Coronary artery (tissue), 2 donors: ENCODE data around the gene UNC93A.

Source experiments
- DNase-seq: peaks from one replicate; pipeline ENCODE4 v3.0.0-alpha.2; 2017; ENCODE audit warnings: low spot score
- H3K27ac ChIP-seq, 2 donors: fragments of 200-600 bp; sonication (generic); one replicate each; pipeline ENCODE4 v1.5.1; 2016 to 2019
- H3K4me3 ChIP-seq: fragments of 200-600 bp; sonication (generic); 2 replicates; pipeline ENCODE4 v1.5.1; 2016; ENCODE audit warnings: mild to moderate bottlenecking, moderate library complexity
- TF ChIP-seq, protein P1 (sequence below): fragments of 200-600 bp; sonication (generic); IDR thresholded peaks from one replicate; pipeline ENCODE4 v1.5.1; 2019; ENCODE audit warnings: antibody characterized with exemption

The UNC93A gene

DNA sequence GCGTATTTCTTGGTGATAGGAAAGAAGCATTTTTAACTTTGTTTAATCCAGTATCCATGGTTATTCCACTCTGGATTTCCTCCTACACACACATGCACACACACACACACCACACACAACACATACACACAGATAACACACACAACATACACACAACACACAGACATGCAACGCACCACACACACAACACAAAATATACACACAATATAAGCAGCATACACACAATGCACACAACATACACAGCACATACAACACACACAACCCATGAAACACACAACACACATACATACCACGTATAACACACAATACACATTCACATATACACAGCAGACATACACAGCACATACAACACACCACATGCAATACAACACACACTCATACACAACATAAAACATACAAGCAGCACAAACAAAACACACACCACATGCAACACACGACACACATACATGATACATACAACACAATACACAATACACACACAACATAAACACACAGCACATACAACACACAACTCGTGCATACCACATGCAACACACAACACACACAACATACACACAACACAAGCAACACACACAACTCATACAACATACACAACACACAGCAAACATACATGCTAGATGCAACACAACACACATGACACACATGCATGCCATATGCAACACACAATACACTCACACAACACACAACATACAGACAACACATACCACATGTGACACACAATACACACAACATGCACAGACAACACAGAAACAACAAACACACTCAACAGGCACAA is 46.7 kb downstream of the UNC93A start:
- H3K27ac ChIP-seq = no peak overlapping the region
- DNase-seq = no peak
- H3K4me3 ChIP-seq = no peak overlapping the region
- TF ChIP-seq, protein P1, sequence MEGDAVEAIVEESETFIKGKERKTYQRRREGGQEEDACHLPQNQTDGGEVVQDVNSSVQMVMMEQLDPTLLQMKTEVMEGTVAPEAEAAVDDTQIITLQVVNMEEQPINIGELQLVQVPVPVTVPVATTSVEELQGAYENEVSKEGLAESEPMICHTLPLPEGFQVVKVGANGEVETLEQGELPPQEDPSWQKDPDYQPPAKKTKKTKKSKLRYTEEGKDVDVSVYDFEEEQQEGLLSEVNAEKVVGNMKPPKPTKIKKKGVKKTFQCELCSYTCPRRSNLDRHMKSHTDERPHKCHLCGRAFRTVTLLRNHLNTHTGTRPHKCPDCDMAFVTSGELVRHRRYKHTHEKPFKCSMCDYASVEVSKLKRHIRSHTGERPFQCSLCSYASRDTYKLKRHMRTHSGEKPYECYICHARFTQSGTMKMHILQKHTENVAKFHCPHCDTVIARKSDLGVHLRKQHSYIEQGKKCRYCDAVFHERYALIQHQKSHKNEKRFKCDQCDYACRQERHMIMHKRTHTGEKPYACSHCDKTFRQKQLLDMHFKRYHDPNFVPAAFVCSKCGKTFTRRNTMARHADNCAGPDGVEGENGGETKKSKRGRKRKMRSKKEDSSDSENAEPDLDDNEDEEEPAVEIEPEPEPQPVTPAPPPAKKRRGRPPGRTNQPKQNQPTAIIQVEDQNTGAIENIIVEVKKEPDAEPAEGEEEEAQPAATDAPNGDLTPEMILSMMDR = no peak

DNA sequence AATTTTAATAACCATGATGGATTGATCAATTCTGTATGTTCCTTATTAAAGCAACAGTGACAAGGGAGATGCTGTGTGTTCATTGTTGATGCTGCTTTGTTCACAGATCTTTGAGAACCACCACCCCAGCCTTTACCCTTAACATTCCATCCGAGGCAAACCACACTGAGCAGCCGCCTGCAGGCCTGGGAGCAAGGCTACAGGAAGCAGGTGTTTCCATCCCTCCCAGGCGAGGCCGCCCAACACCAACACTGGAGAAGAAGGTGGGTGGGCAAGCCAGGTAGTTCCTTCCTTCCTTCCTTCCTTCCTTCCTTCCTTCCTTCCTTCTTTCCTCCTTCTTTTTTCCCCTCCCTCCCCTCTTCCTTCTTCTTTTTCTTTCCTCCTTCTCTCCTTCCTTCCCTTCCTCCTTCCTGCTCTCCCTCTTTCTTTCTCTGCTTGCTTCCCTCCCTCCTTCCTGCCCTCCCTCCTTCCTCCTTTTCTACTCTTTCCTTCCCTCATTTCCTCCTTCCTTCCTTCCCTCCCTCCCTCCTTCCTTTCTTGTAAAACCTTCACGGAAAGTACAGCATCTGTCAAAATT is 47.5 kb downstream of the UNC93A start:
- no peak overlapping the region for H3K4me3 ChIP-seq
- no peak overlapping the region for H3K27ac ChIP-seq
- TF ChIP-seq, protein P1 = no peak
- no peak for DNase-seq

DNA sequence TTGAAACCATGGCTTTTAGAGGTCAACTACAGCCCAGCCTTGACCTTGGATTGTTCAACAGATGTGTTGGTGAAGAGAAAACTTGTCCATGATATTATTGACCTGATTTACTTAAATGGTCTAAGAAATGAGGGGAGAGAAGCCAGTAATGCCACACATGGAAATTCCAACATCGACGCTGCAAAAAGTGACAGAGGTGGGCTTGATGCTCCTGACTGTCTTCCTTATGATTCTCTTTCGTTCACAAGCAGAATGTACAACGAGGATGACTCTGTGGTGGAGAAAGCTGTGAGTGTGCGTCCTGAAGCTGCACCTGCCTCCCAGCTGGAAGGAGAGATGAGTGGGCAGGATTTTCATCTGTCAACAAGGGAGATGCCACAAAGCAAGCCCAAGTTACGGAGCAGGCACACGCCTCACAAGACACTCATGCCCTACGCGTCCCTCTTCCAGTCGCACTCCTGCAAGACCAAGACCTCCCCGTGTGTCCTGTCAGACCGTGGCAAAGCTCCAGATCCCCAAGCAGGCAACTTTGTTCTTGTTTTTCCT is 50.0 kb downstream of the UNC93A start:
- TF ChIP-seq, protein P1 = no peak
- H3K4me3 ChIP-seq = no peak overlapping the region
- no peak for DNase-seq
- no peak overlapping the region for H3K27ac ChIP-seq

DNA sequence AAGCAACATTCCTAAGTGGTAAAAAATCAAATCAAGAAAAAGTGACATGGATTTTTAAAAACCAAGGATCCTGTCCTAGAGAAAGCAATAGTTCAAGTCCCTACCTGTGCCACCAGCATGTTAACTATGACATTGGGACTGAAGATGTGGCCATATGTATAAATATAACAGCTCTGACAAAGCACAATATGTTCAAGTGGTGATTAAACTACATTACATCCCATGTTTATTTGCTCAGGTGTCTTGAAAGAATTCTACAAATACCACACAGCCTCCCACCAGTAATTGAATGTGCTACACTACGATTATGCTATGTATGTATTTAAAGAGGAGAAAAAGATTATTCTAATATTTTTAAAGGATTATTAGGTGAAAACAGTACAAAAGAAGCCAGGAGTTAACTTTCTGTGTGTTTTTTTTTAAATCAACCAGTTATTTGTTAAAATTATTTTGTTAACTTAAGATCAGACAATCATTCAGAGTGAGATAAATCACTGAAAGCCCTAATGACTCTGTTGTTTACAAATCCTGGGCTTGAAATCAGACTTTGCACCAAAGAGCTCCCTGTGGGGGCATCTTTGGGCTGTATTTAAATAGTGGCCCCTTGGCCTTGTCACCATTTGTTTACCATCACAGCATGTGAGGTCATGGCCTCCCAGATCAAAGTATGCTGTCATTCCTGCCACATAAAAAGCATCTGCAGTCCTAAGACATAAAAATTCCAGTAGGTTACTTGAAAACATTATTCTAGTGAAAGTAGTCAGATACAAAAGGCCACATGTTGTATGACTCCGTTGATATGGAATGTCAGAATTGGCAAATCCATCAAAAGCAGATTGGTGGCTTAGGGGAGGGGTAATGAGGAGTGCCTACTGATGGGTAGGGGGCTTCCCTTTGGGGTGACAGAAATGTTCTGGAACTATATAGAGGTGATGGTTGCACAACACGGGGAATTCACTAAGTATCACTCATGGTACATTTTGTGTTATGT is 50.8 kb downstream of the UNC93A start:
- TF ChIP-seq, protein P1 = no peak
- no peak overlapping the region for H3K27ac ChIP-seq
- H3K4me3 ChIP-seq = no peak overlapping the region
- DNase-seq = no peak

DNA sequence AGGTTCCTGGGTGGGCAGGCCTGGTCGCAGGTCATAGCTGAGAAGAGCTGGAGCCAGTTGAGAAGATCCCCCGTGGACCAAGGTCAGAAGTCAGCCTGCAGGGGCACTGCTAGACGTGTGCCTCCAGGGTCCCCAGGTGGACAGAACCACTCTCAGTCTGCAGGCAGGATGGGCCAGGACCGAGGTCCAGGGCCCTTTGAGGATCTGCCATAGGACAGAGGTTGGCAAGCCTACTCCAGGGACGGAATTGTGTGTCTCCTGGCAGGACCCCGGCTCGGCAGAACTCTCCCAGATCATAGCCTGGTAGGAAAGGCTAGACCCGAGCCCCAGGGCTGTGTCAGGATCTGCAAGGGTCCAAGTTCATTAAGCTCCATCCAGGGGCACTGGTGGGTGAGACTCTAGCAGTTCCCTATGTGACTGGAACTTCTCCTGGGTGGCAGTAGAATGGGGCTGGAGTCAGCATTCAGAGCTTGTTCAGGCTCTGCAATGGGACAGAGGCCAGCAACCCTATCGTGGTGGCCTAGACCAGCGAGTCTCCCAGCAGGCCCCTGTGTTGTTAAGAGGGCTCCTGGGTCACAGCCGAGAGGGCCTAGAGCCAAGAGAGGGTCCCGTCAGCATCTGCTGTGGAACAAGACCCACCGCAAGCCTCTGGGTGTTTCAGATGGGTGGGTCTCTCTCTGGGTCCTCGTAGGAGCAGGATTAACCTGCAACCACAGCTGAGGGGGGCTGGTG is 51.9 kb downstream of the UNC93A start:
- H3K4me3 ChIP-seq = no peak overlapping the region
- TF ChIP-seq, protein P1 = no peak
- DNase-seq = no peak
- H3K27ac ChIP-seq = no peak overlapping the region

DNA sequence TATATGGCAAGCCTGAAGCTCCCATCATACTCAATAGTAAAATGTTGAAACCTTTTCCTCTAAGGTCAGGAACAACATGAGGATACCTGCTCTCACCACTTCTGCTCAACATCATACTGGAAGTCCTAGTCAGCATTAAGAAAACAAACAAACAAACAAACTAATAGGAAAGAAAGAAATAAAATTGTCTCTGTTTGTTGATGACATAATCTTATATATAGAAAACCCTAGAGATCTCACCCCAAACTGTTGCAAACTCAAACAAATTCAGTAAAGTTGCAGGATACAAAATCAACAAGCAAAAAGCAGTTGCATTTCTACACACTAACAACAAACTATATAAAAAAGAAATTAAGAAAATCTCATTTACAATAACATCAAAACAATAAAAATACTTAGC is 54.2 kb downstream of the UNC93A start:
- DNase-seq = no peak
- TF ChIP-seq, protein P1 = no peak
- Histone ChIP-seq H3K4me3 (no peak overlapping the region), H3K27ac (no peak overlapping the region)
